Frontal cortex (tissue), 4 donors: Measurements from ENCODE around the gene SPRED1. TPM values are rescaled to one million over a fixed set of nuclear protein-coding genes. Genes with fewer than 3 reads are reported as not detected.
A peak's percentile ranks its signal among the peaks of the same experiment; 100 is the strongest.
"Not testable (repeated sequence)": the region's sequence is repeated elsewhere in the genome, so short reads cannot be mapped to it uniquely, and the experiment has no call there.

ENCODE experiments used
- DNase-seq, 2 donors: peaks; one replicate each; pipeline ENCODE4 v3.0.0; 2012; ENCODE audit warnings: low spot score in 2 of 2
- FAIRE-seq: peaks from 2 replicates; lab custom pipeline; 2012; peaks lifted over from hg19 to GRCh38; lab: Jason Lieb, UNC
- total RNA-seq: library from RNA; depleted of rRNA; stranded (reverse); fragments of >200 nt; gene quantifications from one replicate; pipeline ENCODE4 v1.2.3, GENCODE V29; 2014
- donor health status: control.
- donor health status: control.
- donor health status: control.

The SPRED1 gene
- total RNA-seq, 1 donor from 2014 or later = 70.9 TPM

DNA sequence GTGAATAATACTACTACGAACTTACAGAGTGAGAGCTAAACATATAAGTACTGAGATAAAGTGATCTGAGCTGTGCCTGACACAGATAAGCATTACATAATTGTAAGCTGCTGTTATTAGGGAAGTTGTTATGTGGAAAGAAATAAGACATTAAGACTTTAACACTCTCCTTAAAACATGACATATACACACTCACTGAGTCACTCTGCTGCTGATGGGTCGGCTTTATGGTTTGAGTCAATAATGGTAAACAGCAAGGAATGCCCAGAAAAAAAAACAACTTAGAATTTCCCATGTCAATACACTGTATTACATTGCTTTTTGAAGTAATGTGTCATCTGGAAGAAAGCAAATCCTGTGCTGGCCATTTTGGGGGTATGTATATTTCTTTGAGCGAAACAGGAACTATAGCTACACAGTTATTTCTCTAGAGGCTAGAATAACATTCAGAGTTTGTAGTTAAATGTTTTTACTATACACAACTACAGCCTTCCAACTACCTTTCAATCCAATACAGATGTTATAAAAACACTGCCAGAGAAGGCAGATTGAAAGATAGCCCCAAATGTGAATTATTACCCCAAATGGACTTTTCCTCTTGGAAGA lies 22.8 kb upstream of the SPRED1 start:
- DNase-seq = no peak
- no peak for FAIRE-seq

DNA sequence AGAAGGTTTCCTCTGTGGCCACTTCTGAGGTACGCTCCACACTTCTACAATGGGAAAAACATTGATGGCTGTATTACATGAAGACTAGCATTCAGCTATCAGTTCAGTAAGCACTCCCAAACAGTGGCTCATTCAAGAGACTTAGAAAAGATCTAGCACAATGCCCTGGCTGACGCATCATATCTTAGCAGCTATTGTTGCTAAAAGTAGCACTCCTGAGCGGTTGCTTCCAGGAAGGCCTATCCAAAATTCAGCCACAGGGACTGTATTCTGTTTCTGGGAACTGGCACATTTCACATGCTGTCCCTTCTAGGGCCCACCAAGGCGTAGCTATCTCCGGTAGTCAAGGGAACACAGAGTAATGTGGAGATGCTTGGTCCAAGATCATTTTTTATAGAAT lies 21.2 kb upstream of the SPRED1 start:
- DNase-seq (no peak), FAIRE-seq (no peak)

DNA sequence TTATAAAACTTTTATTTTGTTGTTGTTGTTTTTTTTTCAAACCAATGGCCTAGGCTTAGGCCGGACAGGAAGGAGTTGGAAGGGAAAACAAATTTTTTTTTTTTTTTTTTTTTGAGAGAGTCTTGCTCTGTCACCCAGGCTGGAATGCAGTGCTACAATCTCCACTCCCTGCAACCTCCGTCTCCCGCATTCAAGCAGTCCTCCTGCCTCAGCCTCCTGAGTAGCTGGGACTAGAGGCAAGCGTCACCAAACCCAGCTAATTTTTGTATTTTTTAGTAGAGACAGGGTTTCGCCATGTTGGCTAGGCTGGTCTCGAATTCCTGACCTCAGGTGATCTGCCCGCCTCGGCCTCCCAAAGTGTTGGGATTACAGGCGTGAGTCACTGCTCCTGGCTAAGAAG lies 15.6 kb upstream of the SPRED1 start:
- not testable (repeated sequence) for DNase-seq, FAIRE-seq

DNA sequence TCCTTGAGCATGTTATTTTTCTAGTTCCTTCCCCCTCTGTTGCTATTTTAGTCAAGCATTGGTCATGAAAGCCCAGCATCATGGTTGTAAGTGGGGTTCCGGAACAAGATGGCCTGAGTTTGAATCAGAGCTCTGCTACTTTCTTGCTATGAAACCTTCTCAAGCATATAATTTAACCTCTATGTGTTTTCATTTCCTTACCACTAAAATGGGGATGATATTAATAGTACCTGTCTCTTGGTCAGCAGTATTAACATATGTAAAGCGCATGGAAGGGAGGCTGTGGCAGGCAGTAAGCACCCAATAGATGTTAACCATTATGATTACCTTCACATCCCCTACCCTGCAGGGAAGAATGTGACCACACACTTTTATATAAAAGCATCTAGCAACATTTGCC lies 14.3 kb upstream of the SPRED1 start:
- no peak for FAIRE-seq
- DNase-seq = no peak

DNA sequence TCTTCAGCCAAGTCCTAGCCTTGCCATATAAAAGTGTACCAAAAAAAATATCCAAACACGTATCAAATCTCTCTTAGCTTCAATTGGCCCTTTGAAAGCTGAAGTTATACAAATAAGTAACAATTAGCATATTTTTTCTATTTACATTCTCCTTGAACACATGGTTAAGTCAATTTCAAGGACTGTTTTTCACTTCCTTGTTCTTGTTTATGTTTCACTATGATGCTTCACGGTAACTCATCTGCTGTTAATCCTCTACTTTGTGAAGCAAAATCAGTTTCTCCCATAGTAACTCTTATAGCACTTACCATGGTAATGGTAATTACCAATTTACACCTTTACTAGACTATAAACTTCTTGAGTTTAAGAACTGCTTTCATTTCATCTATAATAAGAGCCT lies 10.6 kb upstream of the SPRED1 start:
- FAIRE-seq (no peak), DNase-seq (no peak)

DNA sequence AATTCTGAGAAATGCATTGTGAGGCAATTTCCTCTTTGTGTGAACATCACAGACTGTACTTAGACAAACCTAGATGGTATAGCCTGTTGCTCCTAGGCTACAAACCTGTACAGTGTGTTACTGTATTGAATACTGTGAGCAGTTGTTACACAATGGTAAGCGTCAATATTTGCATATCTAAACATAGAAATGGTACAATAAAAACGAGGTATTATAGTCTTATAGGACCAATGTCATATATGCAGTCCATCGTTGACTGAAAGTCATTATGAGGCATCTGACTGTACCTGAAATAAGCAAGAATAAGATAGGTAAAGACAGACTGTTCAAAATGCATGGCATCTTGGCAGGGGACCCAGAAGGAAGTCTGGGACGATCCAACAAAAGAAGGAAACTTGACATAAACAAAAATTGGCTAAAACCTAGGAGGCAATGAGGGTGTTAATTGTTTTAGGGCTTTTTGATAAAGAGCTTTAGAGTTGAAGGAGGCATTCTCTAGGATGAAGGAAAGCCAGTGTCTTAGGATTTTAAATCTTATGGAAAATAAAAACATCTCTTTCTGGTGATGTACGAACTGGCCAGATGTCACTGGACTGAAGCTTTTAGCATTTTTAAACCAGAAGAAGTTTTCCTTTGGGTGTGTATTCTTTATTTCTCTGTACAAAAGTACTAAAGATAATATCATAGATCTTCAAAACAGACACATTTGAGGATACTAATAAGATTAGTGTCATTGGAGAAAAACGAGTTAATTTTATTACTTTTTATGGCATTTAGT lies 9.2 kb upstream of the SPRED1 start:
- DNase-seq (no peak), FAIRE-seq (no peak)

DNA sequence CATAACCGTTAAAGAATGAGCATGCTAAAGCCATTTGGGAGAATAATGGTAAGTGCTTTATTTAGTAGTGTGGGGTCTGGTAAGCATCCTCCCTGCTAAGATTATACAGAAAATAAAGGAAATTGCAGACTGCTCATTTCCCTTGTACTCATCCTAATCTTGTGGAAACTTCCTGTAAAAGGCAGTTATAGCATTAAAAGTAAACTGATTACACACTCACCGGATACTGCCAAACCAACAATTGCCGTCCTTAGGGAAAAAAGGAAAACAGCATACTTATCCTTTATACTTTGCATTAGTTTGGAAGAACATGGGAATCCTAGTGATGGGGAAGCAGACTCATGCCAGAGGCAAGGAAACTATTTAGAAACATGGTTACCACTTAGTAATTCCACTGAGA lies 5.3 kb upstream of the SPRED1 start:
- FAIRE-seq (no peak), DNase-seq (no peak)

DNA sequence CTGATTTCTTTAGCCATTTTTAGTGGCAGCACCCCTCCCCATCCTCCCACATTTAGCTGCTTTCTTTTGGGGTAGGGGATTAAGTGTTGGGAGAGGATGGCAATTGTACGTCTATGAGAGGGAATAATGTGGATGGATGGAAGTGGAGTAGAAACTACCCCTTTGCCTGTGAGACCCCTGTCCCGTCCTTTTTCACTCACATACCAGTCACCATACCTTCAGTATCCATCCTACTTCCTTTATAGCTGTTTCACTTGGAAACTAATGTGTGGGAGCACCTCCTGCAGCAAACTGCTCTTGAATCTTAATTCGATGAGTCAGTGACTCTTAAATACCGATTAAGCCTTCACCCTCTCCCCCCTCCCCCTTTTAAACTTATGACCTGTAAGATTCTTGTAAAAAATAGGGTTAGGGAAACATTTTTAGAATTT lies 730 bp downstream of the SPRED1 start:
- DNase-seq = no peak
- no peak for FAIRE-seq

DNA sequence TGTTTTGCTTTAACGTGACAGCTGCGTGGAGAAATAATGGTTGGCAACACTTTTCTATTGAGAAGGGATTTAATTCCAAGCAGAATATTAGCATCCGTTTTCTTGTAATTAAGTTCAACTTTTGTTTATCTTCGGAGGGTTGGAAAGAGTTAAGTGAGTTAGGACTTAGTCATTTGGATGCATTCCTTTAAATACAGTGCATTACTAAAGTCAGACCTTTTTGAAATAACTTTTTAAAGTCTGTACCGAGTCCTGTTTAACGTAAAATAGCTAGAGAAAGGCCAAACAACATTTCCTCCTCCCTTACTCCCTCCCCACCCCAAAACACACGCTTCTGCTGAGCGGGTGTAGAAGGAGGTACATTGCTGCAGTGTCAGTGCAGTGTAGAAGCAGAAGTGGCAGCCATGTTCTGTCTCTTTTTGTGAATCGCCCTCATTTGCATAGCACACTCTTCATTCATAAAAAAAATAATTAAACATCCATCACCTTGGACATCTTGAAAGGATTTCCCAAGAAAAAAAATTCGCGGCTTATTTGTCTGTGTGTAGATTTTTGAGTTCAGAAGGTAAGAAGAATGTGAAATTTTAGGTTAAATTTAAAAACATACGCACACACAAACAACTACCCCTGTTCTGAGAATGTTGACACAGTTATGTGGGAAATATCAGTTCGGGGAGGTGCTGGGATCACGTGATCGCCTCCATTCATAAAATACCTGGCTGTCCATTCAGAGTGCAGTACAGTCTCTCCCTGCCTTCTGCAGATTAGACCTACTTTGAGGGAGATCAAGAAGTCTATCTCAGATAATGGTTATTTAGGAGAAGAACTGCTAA lies 1.6 kb downstream of the SPRED1 start:
- FAIRE-seq = no peak
- peak; percentile 19 to 57 for DNase-seq

DNA sequence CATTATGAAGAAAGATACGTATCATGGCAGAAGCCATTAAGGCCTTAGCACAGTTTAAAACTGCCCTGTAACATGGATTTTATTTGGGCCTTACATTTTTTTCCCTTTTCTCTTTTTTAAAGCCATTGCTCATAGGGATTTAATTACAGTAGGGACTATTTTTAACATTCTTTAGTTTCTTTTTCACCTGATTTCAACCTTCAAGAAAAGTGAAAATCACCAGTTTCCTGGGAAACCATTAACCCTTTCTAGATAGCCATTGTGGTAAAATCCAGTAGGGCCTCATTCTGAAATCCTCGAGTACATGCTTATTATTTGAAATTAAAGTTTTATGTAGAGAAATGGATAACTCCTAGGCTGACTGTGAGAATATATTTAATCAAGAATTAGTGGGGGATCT lies 3.1 kb downstream of the SPRED1 start:
- no peak for DNase-seq
- FAIRE-seq = no peak

DNA sequence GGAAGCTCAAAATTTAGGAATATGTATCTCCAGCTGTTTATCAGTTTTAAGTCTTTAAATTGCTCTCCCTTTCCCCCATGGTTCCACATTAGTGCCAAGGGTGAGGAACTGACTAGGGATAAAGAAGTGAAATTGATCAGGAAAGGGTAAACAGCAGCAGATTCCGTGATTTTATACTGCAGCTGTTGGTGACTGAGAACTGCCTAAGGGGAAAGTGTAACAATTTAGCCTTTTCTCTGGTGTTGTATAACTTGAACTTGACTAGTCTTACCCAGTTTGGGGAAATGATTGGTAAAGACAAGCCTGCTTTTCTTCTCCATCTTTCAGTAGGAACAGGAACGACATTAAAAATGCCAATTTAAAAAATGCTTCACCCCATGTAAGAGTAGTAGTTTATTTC lies 5.0 kb downstream of the SPRED1 start:
- no peak for DNase-seq
- FAIRE-seq = no peak

DNA sequence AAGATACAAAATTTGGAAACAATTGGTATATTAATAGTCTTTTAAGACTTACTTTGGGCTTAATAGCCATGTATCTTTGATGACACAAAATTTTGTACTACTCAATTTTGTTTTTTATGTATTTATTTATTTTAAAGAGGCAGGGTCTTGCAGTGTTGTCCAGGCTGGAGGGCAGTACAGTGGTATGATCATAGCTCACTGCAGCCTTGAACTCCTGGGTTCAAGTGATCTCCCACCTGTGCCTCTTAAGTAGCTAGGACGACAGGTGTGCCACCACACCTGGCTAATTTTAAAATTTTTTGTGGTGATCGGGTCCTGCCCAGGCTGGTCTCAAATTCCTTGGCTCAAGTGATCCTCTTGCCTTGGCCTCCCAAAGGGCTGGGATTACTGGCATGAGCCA lies 6.5 kb downstream of the SPRED1 start:
- FAIRE-seq (no peak), DNase-seq (no peak)

DNA sequence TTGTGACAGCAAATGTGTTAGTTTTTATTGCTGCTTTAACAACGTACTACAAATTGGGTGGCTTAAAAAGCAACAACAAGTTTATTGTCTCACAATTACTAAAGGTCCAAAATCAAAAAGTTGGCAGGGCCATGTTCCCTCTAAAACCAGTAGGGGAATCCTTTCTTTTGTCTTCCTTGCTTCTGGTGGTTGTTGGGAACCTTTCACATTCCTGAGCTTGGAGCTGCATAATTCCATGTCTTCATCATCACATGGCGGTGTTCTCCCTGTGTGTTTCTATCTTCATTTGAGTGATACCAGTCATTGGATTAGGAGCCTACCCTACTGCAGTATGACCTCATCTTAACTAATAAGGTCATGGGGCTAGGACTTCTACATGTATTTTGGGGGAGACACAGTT lies 7.4 kb downstream of the SPRED1 start:
- no peak for FAIRE-seq
- no peak for DNase-seq

DNA sequence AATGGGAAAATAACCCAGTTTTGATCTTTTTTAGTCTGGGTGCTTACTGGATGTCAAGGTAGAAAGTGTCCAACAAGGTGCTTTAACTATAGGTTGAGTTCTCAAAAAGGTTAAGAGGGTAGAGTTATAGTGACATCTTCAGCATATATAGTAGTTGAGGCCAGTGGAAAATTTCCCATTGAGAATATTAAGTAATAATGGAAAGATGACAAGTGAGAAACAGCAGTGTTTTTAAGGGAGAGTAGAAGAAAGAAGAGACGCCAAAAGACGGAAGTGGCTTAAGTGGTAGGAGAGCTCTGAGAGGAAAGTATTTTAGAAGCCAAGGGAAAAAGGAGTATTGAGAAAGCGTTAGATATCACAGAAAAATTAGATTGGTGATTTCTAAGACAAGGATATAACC lies 10.6 kb downstream of the SPRED1 start:
- no peak for DNase-seq
- FAIRE-seq = no peak

DNA sequence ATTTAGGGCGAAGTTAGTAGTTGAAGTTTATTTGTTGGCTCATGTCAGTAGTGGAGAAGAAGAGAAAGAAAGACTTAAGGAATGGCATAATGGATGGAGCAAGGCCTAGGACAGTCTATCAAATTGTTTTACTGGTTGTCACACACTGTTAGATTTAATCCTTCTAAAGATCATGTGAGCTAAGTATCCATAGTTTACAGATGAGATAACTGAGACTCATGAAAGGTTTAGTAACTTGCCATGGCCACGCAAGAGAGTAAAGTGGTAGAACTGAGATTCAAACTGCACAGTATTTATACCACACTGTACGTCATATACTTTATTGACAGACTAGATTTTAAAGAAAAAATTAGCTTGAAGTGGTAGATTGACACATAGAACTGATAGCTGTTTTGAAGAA lies 11.4 kb downstream of the SPRED1 start:
- no peak for FAIRE-seq
- DNase-seq = no peak

DNA sequence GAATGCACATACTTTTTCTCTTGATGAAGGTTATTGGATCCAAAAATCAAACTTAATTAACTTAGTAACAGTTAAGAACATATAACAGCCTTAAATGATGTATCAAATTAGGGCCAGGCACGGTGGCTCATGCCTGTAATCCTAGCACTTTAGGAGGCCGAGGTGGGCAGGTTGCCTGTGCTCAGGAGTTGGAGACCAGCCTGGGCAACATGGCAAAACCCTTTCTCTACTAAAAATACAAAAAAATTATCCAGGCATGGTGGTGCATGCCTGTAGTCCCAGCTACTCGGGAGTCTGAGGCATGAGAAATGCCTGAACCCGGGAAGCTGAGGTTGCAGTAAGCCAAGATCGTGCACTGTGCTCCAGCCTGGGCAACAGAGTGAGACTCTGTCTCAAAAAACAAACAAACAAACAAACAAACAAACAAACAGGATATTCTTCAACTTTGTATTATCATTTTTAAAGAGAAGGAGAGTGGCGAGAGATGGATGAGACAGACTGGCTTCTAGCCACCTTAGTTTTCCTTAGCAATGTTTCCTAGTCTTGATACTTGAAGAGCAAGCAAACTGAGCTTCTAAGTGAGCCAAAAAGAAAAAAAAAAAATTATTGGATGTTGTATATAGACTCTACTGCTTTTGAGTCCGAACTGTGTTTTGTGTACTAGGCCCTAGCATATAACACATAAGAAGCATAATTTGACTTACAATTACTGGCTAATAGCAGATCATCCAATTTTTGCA lies 13.8 kb downstream of the SPRED1 start:
- no peak for DNase-seq
- FAIRE-seq = no peak

DNA sequence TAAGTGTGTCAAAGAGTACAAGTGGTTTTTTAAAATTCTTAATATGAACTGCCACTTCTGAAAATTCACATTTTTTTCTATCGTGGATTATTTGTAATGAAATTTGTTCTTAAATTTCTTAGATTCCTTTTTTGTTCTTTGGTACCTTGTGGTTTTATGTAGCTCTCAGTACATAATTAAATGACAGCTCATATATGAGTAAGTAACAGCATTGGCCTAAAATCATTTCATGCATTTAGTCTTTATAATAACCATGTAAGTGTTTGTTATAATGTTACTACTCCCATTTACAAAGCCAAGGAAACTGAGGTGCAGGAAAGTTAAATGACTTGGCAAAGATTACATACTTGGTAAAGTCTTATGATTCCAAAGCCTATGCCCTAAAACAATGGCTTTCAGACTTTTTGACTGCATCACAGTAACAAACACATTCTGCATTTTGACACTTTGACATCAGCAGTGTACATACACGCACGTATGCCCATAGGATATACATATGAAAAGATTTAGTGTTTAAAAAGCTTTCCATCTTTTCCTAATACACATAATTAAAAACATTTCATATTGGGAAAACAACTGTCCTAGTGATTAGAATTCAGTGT lies 14.9 kb downstream of the SPRED1 start:
- FAIRE-seq = no peak
- no peak for DNase-seq

DNA sequence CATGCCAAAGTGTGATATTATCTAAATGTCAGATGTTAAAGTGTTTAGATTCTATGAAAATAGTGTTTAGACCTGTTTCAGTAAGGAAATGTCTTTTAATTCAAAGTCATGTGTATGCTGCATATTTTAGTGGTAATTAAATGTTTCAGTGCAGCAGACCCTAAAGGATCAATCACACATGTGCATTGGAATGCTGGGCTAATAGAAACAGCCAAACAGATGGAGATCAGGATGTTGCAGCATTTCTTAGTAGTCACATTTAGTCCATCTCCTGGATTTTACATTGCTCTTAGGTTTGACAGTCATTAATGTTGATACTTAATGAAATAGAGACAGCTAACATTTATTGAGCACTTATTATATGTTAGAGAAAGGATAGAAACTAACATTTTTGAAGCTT lies 18.5 kb downstream of the SPRED1 start:
- DNase-seq (no peak), FAIRE-seq (no peak)

DNA sequence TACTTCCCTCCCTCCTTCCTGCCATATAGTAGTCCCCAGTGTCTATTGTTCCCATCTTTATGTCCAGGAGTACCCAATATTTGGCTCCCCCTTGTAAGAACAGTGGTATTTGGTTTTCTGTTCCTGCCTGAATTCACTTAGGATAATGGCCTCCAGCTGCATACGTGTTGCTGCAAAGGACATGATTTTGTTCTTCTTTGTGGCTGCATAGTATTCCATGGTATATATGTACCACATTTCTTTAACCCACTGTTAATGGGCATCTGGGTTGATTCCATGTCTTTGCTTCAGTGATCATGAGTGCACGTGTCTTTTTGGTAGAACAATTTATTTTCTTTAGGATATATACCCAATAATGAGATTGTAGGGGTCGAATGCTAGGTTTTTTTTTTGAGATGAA lies 19.3 kb downstream of the SPRED1 start:
- FAIRE-seq = no peak
- DNase-seq = no peak

DNA sequence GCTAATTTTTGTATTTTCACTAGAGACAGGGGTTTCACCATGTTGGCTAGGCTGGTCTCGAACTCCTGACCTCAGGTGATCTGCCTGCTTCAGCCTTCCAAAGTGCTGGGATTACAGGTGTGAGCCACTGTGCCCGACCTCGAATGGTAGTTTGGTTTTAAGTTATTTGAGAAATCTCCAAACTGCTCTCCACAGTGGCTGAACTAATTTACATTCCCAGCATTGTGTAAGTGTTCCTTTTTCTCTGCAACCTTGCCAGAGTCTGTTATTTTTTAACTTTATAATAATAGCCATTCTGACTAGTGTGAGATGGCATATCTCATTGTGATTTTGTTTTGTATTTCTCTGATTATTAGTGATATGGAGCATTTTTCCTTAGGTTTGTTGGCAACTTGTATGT lies 19.8 kb downstream of the SPRED1 start:
- not testable (repeated sequence) for FAIRE-seq, DNase-seq
